Activated naive CD8-positive, alpha-beta T cell treated with anti-CD3 and anti-CD28 coated beads for 36 hours (primary cell): ENCODE data around the gene OR2T11. TPM values are rescaled to one million over a fixed set of nuclear protein-coding genes. Genes with fewer than 3 reads are reported as not detected.
"Not testable (repeated sequence)": the region's sequence is repeated elsewhere in the genome, so short reads cannot be mapped to it uniquely, and the experiment has no call there.

Experiments used
- DNase-seq: peaks from one replicate; pipeline ENCODE4 v3.0.0; 2021
- H3K27ac Mint-ChIP-seq: one replicate; pipeline ENCODE4 v1.8.0; 2022; ENCODE audit warnings: mild to moderate bottlenecking, moderate library complexity, mixed read lengths
- H3K27me3 Mint-ChIP-seq: one replicate; pipeline ENCODE4 v1.8.0; 2022; ENCODE audit warnings: mild to moderate bottlenecking, mixed read lengths
- H3K36me3 Mint-ChIP-seq: one replicate; pipeline ENCODE4 v1.8.0; 2021; ENCODE audit warnings: mild to moderate bottlenecking, mixed read lengths
- H3K4me1 Mint-ChIP-seq: one replicate; pipeline ENCODE4 v1.8.0; 2021; ENCODE audit warnings: mixed read lengths
- H3K4me3 Mint-ChIP-seq: one replicate; pipeline ENCODE4 v1.8.0; 2022; ENCODE audit warnings: mild to moderate bottlenecking, moderate library complexity, mixed read lengths
- H3K9me3 Mint-ChIP-seq: one replicate; pipeline ENCODE4 v1.8.0; 2022; ENCODE audit warnings: mixed read lengths
- total RNA-seq, 2 experiments: library from RNA; stranded (reverse); gene quantifications; one replicate each; pipeline ENCODE4 v1.2.3, GENCODE V29; 2021

Gene OR2T11
- total RNA-seq, 2 experiments from 2014 or later, result not detected

GRCh38 chr1:248590055-248590454 is 44.8 kb downstream of the OR2T11 start:
- no peaks in the 10 kb centered on the region for H3K9me3 Mint-ChIP-seq
- no peaks in the 10 kb centered on the region for H3K27me3 Mint-ChIP-seq
- no peak for DNase-seq
- no peaks in the 10 kb centered on the region for H3K36me3 Mint-ChIP-seq
- no peak overlapping the region for H3K27ac Mint-ChIP-seq
- H3K4me3 Mint-ChIP-seq, result no peak overlapping the region
- no peaks in the 10 kb centered on the region for H3K4me1 Mint-ChIP-seq

GRCh38 chr1:248589334-248589733 is 45.6 kb downstream of the OR2T11 start:
- H3K4me3 Mint-ChIP-seq, result no peak overlapping the region
- no peaks in the 10 kb centered on the region for H3K4me1 Mint-ChIP-seq
- no peak for DNase-seq
- H3K9me3 Mint-ChIP-seq, result no peaks in the 10 kb centered on the region
- no peaks in the 10 kb centered on the region for H3K27me3 Mint-ChIP-seq
- H3K27ac Mint-ChIP-seq, result no peak overlapping the region
- no peaks in the 10 kb centered on the region for H3K36me3 Mint-ChIP-seq

DNA sequence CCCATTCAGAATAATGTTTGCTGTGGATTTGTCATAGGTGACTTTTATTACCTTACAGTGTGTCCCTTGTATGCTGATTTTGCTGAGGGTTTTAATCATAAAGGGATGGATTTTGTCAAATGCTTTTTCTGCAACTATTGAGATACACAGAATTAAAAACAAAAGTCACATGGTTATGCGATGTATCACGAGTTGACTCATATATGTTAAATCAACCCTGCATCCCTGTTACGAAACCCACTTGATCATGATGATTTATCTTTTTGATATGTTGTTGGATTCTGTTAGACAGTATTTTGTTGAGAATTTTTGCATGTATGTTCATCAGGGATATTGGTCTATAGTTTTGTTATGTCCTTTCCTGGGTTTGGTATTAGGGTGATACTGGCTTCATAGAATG is 49.6 kb downstream of the OR2T11 start:
- no peak overlapping the region for H3K4me3 Mint-ChIP-seq
- H3K27ac Mint-ChIP-seq, result no peak overlapping the region
- H3K9me3 Mint-ChIP-seq, result no peaks in the 10 kb centered on the region
- no peaks in the 10 kb centered on the region for H3K27me3 Mint-ChIP-seq
- DNase-seq, result no peak
- H3K4me1 Mint-ChIP-seq, result no peaks in the 10 kb centered on the region
- H3K36me3 Mint-ChIP-seq, result no peaks in the 10 kb centered on the region

- no peaks in the 10 kb centered on the region for H3K36me3 Mint-ChIP-seq
- DNase-seq, result no peak
- H3K4me3 Mint-ChIP-seq, result no peak overlapping the region
- no peaks in the 10 kb centered on the region for H3K27me3 Mint-ChIP-seq
- no peak overlapping the region for H3K27ac Mint-ChIP-seq
- H3K4me1 Mint-ChIP-seq, result no peaks in the 10 kb centered on the region
- peaks cover 8% of the 10 kb centered on the region for H3K9me3 Mint-ChIP-seq
Observed at GRCh38 chr1:248576260-248576980, 58.5 kb downstream of the OR2T11 start.

DNA sequence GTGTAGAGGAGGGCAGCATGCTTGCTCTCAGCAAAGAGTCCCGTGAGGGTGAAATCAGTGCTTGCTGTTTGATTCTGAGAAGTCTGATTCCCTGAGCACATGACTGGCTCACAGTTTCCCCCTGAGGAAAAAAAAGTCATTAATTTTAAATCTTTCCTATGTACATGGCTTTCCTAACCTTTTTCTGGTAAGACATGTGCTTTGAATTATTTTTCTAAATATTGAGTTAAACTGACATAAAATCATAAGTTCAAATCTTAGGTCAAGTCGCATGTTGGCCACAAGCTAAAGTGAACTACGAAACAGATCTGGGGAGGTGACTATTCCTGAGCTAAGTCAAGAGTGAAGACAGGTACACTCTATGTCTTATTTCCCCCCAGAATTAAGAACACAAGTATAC is 60.2 kb downstream of the OR2T11 start, which contains the start of gene OR2T34:
OR2T34 (minus strand) TSS at position 101 of the 400 bp plus-strand sequence; CDS start at position 101, 0 bp downstream.
- not testable (repeated sequence) for DNase-seq, H3K36me3 Mint-ChIP-seq, H3K27ac Mint-ChIP-seq, H3K4me1 Mint-ChIP-seq, H3K27me3 Mint-ChIP-seq, H3K9me3 Mint-ChIP-seq, H3K4me3 Mint-ChIP-seq

DNA sequence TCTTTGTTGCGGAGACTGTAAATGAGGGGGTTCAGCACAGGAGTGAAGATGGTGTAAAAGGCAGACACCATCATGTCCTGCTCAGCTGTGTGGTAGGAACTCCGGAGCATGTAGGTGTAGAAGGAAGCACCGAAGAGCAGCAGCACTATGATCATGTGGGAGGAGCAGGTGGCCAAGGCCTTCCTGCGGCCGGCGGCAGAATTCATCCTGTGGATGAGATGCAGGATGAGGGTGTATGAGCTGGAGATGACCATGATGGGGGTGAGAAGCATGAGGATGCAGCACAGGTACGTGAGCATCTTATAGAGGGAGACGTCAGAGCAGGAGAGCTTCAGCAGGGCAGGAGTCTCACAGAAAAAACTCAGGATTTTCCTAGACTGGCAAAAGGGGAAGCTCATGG is 61.0 kb downstream of the OR2T11 start:
- not testable (repeated sequence) for H3K36me3 Mint-ChIP-seq, DNase-seq, H3K4me3 Mint-ChIP-seq, H3K4me1 Mint-ChIP-seq, H3K27me3 Mint-ChIP-seq, H3K9me3 Mint-ChIP-seq, H3K27ac Mint-ChIP-seq

Other genes starting within 250 kb of the OR2T11 start
- gene OR2T1, start 232.0 kb downstream of the OR2T11 start, total RNA-seq, result not detected
- not detected for gene OR2T2, start 189.5 kb downstream of the OR2T11 start, total RNA-seq
- gene OR2T3, start 161.7 kb downstream of the OR2T11 start, total RNA-seq, result not detected
- gene OR2T5, start 146.5 kb downstream of the OR2T11 start, total RNA-seq, result not detected
- not detected for gene OR2G6, start 127.0 kb downstream of the OR2T11 start, total RNA-seq
- not detected for gene OR2T29, start 72.3 kb downstream of the OR2T11 start, total RNA-seq
- gene OR2T34, start 60.3 kb downstream of the OR2T11 start, total RNA-seq, result not detected
- not detected for gene OR2T10, start 37.4 kb downstream of the OR2T11 start, total RNA-seq
- gene OR2T35, start 10.2 kb upstream of the OR2T11 start, total RNA-seq, result not detected
- not detected for gene OR2T27, start 20.4 kb upstream of the OR2T11 start, total RNA-seq
- gene OR14I1, start 67.7 kb upstream of the OR2T11 start, total RNA-seq, result not detected
- not detected for gene LYPD8, start 120.7 kb upstream of the OR2T11 start, total RNA-seq
- gene SH3BP5L, start 190.8 kb upstream of the OR2T11 start, total RNA-seq, result 10 to 100 TPM; 15.9 to 16.8 TPM
- 10 to 100 TPM; 46.4 to 48.0 TPM for gene ZNF672, start 203.1 kb upstream of the OR2T11 start, total RNA-seq
- 10 to 100 TPM; 59.1 to 62.2 TPM for gene ZNF692, start 224.0 kb upstream of the OR2T11 start, total RNA-seq